Esophagus (tissue), 2 donors: ENCODE measurements around the gene RAB14. TPM values are rescaled to one million over a fixed set of nuclear protein-coding genes. Genes with fewer than 3 reads are reported as not detected.

Experiments
- H3K27ac ChIP-seq, 2 donors: one replicate each; pipeline ENCODE4 v1.5.1; 2013; ENCODE audit warnings: low read depth in 2 of 2, mild to moderate bottlenecking in 2 of 2, inconsistent platforms in 1 of 2, low read length in 1 of 2, moderate library complexity in 1 of 2
- H3K27me3 ChIP-seq, 2 donors: one replicate each; pipeline ENCODE4 v1.6.1; 2013; ENCODE audit warnings: low read length in 2 of 2, control low read depth in 1 of 2, mild to moderate bottlenecking in 1 of 2; ENCODE audit not compliant: insufficient read depth in 2 of 2, control insufficient read depth in 1 of 2
- H3K36me3 ChIP-seq, 2 donors: one replicate each; pipeline ENCODE4 v1.6.1; 2013; ENCODE audit warnings: low read length in 1 of 2; ENCODE audit not compliant: control insufficient read depth in 2 of 2, insufficient read depth in 2 of 2
- H3K4me1 ChIP-seq, 2 donors: one replicate each; pipeline ENCODE4 v1.6.1; 2013; ENCODE audit warnings: low read length in 1 of 2; ENCODE audit not compliant: control insufficient read depth in 2 of 2, insufficient read depth in 2 of 2
- H3K4me3 ChIP-seq, 2 donors: one replicate each; pipeline ENCODE4 v1.5.1; 2013; ENCODE audit warnings: low read length in 2 of 2, mild to moderate bottlenecking in 2 of 2, low read depth in 1 of 2, moderate library complexity in 1 of 2
- H3K9me3 ChIP-seq, 2 donors: one replicate each; pipeline ENCODE4 v1.6.1; 2013; ENCODE audit warnings: mild to moderate bottlenecking in 2 of 2, low read depth in 1 of 2, low read length in 1 of 2, moderate library complexity in 1 of 2; ENCODE audit not compliant: control insufficient read depth in 2 of 2, insufficient read depth in 1 of 2
- WGBS, 2 donors: extraction: QIAGEN DNeasy Blood & Tissue Kit; methylation state at CpG; one replicate each; pipeline ENCODE4 v1.1.7; 2013; 5-methylcytosine and 5-hydroxymethylcytosine counted together
- polyA plus RNA-seq, 2 donors: library from polyadenylated mRNA; stranded (reverse); fragments of 200-250 nt; gene quantifications; one replicate each; pipeline ENCODE4 v1.2.3, GENCODE V29; 2013
- donor health status: healthy with polysubstance abuse.
- donor health status: Bipolar disorder and iron deficiency.

The RAB14 gene
- polyA plus RNA-seq = 10 to 100 TPM; 20.1 to 33.4 TPM

GRCh38 chr9:121201738-121202533 lies at the start of gene RAB14:
RAB14 (minus strand) TSS chr9:121201869; CDS start chr9:121193412, 8,457 bp downstream.
- Histone ChIP-seq H3K27me3 (no peaks in the 10 kb centered on the region), H3K36me3 (no peaks in the 10 kb centered on the region), H3K4me3 (peak within 1 kb of the TSS; percentile 89 to 98), H3K4me1 (peaks cover 0 to 2% of the 10 kb centered on the region in 2 donors), H3K9me3 (no peaks in the 10 kb centered on the region), H3K27ac (peak within 1 kb of the TSS; percentile 97 to 98)
- 2% methylated on average over 54 to 55 of the region's 55 CpGs for WGBS, 2 donors

DNA sequence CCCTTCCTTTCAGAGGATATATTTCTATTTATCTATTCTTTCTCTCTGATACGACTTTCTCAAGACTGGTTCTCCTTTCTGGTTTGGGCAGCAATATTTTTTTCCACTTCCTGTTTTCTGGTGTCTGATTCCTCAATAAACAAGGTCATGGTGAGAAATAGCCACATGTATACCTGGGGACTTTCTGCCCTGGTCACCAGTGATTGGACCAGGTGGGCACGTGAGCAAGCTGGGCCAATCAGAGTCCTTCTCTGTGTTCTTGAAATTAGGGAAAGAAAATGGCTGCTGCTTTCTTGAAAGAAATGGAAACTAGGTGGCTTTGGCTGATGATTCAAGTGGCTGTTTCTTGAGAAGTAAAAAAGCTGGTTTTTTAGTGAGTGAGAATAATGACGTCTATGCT lies 47.9 kb upstream of the RAB14 start:
- Histone ChIP-seq H3K4me1 (no peaks in the 10 kb centered on the region), H3K27ac (no peak overlapping the region), H3K27me3 (no peaks in the 10 kb centered on the region), H3K4me3 (no peak overlapping the region), H3K9me3 (no peaks in the 10 kb centered on the region), H3K36me3 (no peaks in the 10 kb centered on the region)
- WGBS, 2 donors = 79 to 86% methylated on average over 3 of the region's 3 CpGs

DNA sequence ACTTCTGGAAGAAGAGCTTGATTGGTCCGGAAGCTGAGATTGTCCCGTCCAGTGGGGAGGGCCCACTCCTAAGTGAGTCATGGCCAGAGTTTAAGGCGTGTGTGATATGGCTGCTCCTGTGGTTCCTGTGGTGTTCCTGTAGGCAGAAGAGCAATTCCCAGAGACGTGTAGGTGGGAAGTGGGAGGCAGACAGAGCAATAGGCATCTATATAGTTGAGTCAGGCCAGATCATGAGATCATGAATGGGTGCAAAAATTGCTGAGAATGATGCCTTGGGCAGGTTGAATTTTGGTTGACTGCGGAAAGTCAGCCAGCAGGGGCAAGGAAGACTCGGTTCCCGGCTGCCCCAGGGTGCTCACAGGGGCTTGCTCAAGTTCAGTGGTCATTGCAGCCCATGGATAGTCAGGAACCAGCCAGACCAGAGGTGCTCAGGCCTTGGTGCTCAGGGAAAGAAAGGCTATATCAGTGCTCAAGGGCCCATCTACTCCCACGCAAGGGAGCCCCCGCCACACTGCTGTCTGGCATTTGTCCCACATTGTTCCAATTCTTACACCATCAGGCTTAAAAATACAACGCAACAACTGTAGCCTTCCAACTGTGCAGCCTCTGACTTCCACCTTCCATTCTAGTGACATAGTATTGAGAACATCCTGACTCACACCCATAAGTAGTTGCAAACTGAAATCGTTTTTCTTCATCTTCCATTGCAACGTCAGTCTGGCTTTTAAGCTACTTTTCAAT lies 45.3 kb upstream of the RAB14 start:
- no peak overlapping the region for H3K4me3 ChIP-seq
- H3K27ac ChIP-seq = no peak overlapping the region
- H3K4me1 ChIP-seq = no peaks in the 10 kb centered on the region
- H3K36me3 ChIP-seq = no peaks in the 10 kb centered on the region
- 81 to 85% methylated on average over 12 of the region's 12 CpGs for WGBS, 2 donors
- no peaks in the 10 kb centered on the region for H3K9me3 ChIP-seq
- H3K27me3 ChIP-seq = no peaks in the 10 kb centered on the region

DNA sequence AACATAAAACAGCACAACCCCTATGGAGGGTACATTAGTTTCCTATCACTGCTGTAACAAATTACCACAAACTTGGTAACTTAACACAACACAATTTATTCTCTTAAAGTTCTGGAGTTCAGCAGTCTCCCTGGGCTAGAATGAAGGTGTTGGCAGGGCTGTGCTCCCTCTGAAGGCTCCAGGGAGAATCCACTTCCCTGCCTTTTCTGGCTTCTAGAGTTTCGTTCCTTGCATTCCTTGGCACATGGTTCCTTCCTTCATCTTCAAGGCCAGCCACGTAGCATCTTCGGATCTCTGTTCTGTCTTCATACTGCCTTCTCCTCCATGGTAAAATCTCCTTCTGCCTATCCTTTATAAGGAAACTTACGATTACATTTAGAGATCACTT lies 41.3 kb upstream of the RAB14 start:
- Histone ChIP-seq H3K4me1 (no peaks in the 10 kb centered on the region), H3K36me3 (no peaks in the 10 kb centered on the region), H3K9me3 (no peaks in the 10 kb centered on the region), H3K27me3 (no peaks in the 10 kb centered on the region), H3K27ac (peak overlapping the region in 1 of 2 donors; percentile 3), H3K4me3 (no peak overlapping the region)
- 75 to 86% methylated on average over 4 of the region's 4 CpGs for WGBS, 2 donors

DNA sequence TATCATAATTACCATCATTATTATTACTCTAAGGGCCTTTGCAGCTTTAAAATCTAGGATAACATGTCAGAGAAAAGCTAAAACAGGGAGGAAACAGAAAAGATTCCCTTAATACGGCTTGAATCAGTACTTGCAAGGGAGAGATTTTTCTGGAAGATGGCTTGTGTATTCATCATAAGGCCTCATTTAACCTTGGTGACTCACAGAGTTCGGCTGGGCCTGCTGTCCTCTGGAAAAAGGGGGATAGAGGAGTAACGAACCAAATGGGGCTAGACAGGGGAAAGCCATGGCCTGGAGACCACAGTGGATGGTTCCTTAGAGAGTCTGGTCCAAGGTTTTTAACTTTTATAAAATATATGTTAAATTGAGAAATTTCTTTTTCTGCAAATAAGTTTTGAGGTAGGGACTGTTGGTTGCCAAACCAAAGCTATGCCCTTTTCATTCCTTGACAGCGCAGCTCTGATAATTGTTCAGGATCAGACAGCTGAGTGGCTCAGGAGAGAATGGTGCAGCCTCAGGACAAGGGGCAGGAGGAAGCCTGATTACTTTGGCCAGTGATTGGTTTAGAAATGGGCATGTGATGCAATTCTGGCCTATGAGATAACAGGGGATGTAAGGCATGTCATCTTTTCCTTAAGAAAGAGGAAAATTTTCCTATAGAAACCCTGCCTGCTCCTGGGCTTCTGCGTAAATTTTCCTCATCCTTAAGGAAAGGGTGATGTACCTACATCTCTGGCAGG lies 40.7 kb upstream of the RAB14 start:
- Histone ChIP-seq H3K27me3 (no peaks in the 10 kb centered on the region), H3K4me3 (no peak overlapping the region), H3K4me1 (no peaks in the 10 kb centered on the region), H3K9me3 (no peaks in the 10 kb centered on the region), H3K27ac (no peak overlapping the region), H3K36me3 (no peaks in the 10 kb centered on the region)
- 67 to 79% methylated on average over 5 of the region's 5 CpGs for whole genome bisulfite sequencing, 2 donors

- no peak overlapping the region for H3K27ac ChIP-seq
- 83 to 84% methylated on average over 6 of the region's 6 CpGs for WGBS, 2 donors
Measured at GRCh38 chr9:121240472-121241135, 38.9 kb upstream of the RAB14 start.

GRCh38 chr9:121239851-121240250 lies 38.2 kb upstream of the RAB14 start:
- H3K27me3 ChIP-seq = no peaks in the 10 kb centered on the region
- peaks cover 0 to 1% of the 10 kb centered on the region in 2 donors for H3K36me3 ChIP-seq
- H3K4me1 ChIP-seq = no peaks in the 10 kb centered on the region
- no peak overlapping the region for H3K27ac ChIP-seq
- H3K4me3 ChIP-seq = no peak overlapping the region
- no peaks in the 10 kb centered on the region for H3K9me3 ChIP-seq
- 97% methylated on average over 5 of the region's 5 CpGs for WGBS, 2 donors

More at GRCh38 chr9:121240472-121241135, 38.9 kb upstream of the RAB14 start:
- H3K36me3 ChIP-seq = no peaks in the 10 kb centered on the region
- H3K4me3 ChIP-seq = no peak overlapping the region
- H3K27me3 ChIP-seq = no peaks in the 10 kb centered on the region
- H3K9me3 ChIP-seq = no peaks in the 10 kb centered on the region
- no peaks in the 10 kb centered on the region for H3K4me1 ChIP-seq

- H3K9me3 ChIP-seq = no peaks in the 10 kb centered on the region
- H3K27me3 ChIP-seq = no peaks in the 10 kb centered on the region
- 95 to 96% methylated on average over 3 of the region's 3 CpGs for WGBS, 2 donors
- H3K4me1 ChIP-seq = no peaks in the 10 kb centered on the region
- H3K36me3 ChIP-seq = peaks cover 0 to 3% of the 10 kb centered on the region in 2 donors
- no peak overlapping the region for H3K4me3 ChIP-seq
- H3K27ac ChIP-seq = no peak overlapping the region
Measured at GRCh38 chr9:121239071-121239470, 37.4 kb upstream of the RAB14 start.

DNA sequence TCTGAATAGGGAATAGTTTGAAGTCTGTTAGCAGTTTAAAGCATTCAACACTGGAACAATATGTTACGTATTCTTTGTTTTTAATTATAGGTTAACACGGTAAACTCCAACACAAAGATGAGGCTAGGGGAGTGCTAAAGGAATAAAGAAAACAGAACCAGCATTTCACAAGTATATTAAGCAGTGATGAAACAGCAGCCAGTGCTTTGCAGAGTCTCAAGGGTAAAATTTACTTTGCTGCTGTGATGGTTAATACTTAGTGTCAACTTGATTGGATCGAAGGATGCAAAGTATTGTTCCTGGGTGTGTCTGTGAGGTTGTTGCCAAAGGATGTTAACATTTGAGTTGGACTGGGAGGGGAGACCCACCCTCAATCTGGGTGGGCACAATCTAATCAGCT lies 36.2 kb upstream of the RAB14 start:
- H3K4me1 ChIP-seq = no peaks in the 10 kb centered on the region
- H3K9me3 ChIP-seq = no peaks in the 10 kb centered on the region
- no peak overlapping the region for H3K27ac ChIP-seq
- H3K27me3 ChIP-seq = no peaks in the 10 kb centered on the region
- 78 to 85% methylated on average over 3 of the region's 3 CpGs for WGBS, 2 donors
- H3K36me3 ChIP-seq = peaks cover 0 to 3% of the 10 kb centered on the region in 2 donors
- no peak overlapping the region for H3K4me3 ChIP-seq
